ENCODE measurements around the gene PLEKHG3. TPM values are rescaled to one million over a fixed set of nuclear protein-coding genes. Genes with fewer than 3 reads are reported as not detected.

PLEKHG3 gene
- total RNA-seq, 1 experiment from 2014 or later = 34.0 TPM

DNA sequence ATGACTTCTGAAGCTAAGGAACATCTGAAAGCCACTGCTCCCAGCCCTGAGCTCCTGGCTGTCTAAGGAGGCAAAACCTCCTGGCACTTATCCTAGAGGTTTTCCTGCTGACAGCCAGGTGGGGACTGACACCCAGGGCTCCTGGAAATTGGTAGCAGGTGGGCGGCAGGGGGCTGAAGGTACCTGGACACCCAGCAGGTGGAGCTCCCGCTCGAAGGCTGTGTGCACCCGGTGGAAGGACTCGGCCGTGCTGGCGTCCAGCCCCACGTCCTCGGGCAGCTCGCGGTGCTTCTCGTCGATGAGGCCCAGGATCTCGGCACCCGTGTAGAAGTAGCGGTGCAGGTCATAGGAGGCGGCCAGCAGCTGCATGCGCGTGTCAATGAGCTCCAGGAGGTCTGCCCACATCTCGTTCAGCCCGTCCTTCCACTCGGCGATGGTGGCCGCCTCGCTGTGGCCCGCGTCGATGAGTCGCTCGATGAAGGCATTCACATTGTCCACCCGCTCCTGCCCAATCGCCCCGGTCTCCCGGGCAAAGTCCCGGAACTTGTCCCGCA is 68.2 kb downstream of the PLEKHG3 start:
- no TSS peak for BruUV-seq (replicated peaks)
- POLR2A ChIA-PET = no interaction called here
- CTCF ChIA-PET = interaction anchor here (0.5 kb wide), 1 partner anchor 22 kb away, joined by 3 read pairs; no protein-coding TSS in a partner anchor

DNA sequence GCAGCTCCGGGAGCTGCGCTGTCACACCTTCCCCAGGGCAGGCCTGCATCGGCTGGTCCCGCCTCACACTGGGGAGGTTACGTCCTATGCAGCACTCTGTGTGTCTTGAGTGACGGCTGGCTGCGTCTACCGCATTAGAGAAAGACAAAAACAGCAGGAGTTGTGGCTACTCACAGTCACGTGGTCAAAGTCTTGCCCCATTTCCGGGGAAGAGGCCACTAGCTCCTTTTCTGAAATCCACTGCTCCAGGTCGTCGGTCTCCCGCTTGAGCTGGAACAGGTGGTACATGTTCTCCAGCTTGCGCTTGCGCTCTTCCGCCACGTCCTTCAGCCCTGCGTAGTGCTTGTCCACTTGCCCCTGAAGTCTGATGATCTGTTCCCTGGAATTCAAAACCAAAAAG is 68.8 kb downstream of the PLEKHG3 start:
- intact Hi-C loops (cut with micrococcal nuclease; ENCODE audit: unreplicated experiment) (no loop called here), in situ Hi-C loops (cut with HindIII; ENCODE audit: low pct_unique_long_range_greater_than_20kb, low sequenced_read_pairs) (no loop called here)
- BruUV-seq (replicated peaks) = no TSS peak
- POLR2A ChIA-PET = no interaction called here
- Histone ChIP-seq H3K36me3 (ENCODE audit: control insufficient read depth, insufficient read depth, low read length) (no peaks in the 10 kb centered on the region), H3K4me1 (ENCODE audit: control insufficient read depth, insufficient read depth, low read length) (no peaks in the 10 kb centered on the region), H3K9me3 (ENCODE audit: control insufficient read depth, insufficient read depth, low read depth, low read length) (no peaks in the 10 kb centered on the region), H3K27me3 (ENCODE audit: control insufficient read depth, insufficient read depth, low read length) (no peaks in the 10 kb centered on the region), H3K27ac (ENCODE audit: low read length) (no peak overlapping the region), H3K4me3 (ENCODE audit: low read depth in 2 of 2, low read length in 2 of 2) (no peak overlapping the region)
- CTCF ChIA-PET = interaction anchor here (0.5 kb wide), 1 partner anchor 22 kb away, joined by 3 read pairs; no protein-coding TSS in a partner anchor
- DNase-seq (ENCODE audit: low read depth, low spot score) (no peak), ATAC-seq (no peak)
- TF ChIP-seq SIN3A (IDR thresholded peaks at IDR 0.05; ENCODE audit: borderline replicate concordance, insufficient read depth, low read depth, low read length) (no peak), TCF7L2 (IDR thresholded peaks at IDR 0.05; ENCODE audit: low read depth, low read length) (no peak), POLR2AphosphoS5 (IDR thresholded peaks at IDR 0.05; ENCODE audit: low read depth, low read length) (no peak)
- TF ChIP-seq, protein P1, sequence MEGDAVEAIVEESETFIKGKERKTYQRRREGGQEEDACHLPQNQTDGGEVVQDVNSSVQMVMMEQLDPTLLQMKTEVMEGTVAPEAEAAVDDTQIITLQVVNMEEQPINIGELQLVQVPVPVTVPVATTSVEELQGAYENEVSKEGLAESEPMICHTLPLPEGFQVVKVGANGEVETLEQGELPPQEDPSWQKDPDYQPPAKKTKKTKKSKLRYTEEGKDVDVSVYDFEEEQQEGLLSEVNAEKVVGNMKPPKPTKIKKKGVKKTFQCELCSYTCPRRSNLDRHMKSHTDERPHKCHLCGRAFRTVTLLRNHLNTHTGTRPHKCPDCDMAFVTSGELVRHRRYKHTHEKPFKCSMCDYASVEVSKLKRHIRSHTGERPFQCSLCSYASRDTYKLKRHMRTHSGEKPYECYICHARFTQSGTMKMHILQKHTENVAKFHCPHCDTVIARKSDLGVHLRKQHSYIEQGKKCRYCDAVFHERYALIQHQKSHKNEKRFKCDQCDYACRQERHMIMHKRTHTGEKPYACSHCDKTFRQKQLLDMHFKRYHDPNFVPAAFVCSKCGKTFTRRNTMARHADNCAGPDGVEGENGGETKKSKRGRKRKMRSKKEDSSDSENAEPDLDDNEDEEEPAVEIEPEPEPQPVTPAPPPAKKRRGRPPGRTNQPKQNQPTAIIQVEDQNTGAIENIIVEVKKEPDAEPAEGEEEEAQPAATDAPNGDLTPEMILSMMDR (IDR thresholded peaks at IDR 0.05) = no peak
- TF ChIP-seq, protein P2, sequence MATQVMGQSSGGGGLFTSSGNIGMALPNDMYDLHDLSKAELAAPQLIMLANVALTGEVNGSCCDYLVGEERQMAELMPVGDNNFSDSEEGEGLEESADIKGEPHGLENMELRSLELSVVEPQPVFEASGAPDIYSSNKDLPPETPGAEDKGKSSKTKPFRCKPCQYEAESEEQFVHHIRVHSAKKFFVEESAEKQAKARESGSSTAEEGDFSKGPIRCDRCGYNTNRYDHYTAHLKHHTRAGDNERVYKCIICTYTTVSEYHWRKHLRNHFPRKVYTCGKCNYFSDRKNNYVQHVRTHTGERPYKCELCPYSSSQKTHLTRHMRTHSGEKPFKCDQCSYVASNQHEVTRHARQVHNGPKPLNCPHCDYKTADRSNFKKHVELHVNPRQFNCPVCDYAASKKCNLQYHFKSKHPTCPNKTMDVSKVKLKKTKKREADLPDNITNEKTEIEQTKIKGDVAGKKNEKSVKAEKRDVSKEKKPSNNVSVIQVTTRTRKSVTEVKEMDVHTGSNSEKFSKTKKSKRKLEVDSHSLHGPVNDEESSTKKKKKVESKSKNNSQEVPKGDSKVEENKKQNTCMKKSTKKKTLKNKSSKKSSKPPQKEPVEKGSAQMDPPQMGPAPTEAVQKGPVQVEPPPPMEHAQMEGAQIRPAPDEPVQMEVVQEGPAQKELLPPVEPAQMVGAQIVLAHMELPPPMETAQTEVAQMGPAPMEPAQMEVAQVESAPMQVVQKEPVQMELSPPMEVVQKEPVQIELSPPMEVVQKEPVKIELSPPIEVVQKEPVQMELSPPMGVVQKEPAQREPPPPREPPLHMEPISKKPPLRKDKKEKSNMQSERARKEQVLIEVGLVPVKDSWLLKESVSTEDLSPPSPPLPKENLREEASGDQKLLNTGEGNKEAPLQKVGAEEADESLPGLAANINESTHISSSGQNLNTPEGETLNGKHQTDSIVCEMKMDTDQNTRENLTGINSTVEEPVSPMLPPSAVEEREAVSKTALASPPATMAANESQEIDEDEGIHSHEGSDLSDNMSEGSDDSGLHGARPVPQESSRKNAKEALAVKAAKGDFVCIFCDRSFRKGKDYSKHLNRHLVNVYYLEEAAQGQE (IDR thresholded peaks at IDR 0.05; ENCODE audit: insufficient read depth in 1 of 2, low read depth in 2 of 2, low read length in 1 of 2) = no peak

More for the DNA sequence above, 68.2 kb downstream of the PLEKHG3 start:
- no peak for ATAC-seq
- Histone ChIP-seq H3K27me3 (ENCODE audit: control insufficient read depth, insufficient read depth, low read length) (no peaks in the 10 kb centered on the region), H3K27ac (ENCODE audit: low read length) (no peak overlapping the region), H3K9me3 (ENCODE audit: control insufficient read depth, insufficient read depth, low read depth, low read length) (no peaks in the 10 kb centered on the region), H3K36me3 (ENCODE audit: control insufficient read depth, insufficient read depth, low read length) (no peaks in the 10 kb centered on the region), H3K4me3 (ENCODE audit: low read depth in 2 of 2, low read length in 2 of 2) (no peak overlapping the region), H3K4me1 (ENCODE audit: control insufficient read depth, insufficient read depth, low read length) (no peaks in the 10 kb centered on the region)
- TF ChIP-seq SIN3A (IDR thresholded peaks at IDR 0.05; ENCODE audit: borderline replicate concordance, insufficient read depth, low read depth, low read length) (no peak), POLR2AphosphoS5 (IDR thresholded peaks at IDR 0.05; ENCODE audit: low read depth, low read length) (no peak), TCF7L2 (IDR thresholded peaks at IDR 0.05; ENCODE audit: low read depth, low read length) (no peak)
- TF ChIP-seq, protein P2 (IDR thresholded peaks at IDR 0.05; ENCODE audit: insufficient read depth in 1 of 2, low read depth in 2 of 2, low read length in 1 of 2) = no peak
- TF ChIP-seq, protein P1 (IDR thresholded peaks at IDR 0.05) = no peak; the same call in 1 of the 2 replicates
- no peak for DNase-seq (ENCODE audit: low read depth, low spot score)
- in situ Hi-C loops (cut with HindIII; ENCODE audit: low pct_unique_long_range_greater_than_20kb, low sequenced_read_pairs) (no loop called here), intact Hi-C loops (cut with micrococcal nuclease; ENCODE audit: unreplicated experiment) (no loop called here)
